GM12864 (cell line): ENCODE measurements around the gene MYT1.

Source experiments
- DNase-seq: peaks from one replicate; pipeline ENCODE4 v3.0.0-alpha.2; 2011; ENCODE audit warnings: low read depth
- H3K4me3 ChIP-seq: 2 replicates; pipeline ENCODE4 v1.5.1; 2011; ENCODE audit warnings: mild to moderate bottlenecking, low read depth, low read length, control low read depth
- CTCF ChIP-seq: IDR thresholded peaks from 2 replicates; pipeline ENCODE4 v1.5.1; 2011; ENCODE audit warnings: low read depth, mild to moderate bottlenecking, moderate library complexity, low read length, control low read depth, inconsistent platforms; ENCODE audit errors: missing control alignments

Gene MYT1

DNA sequence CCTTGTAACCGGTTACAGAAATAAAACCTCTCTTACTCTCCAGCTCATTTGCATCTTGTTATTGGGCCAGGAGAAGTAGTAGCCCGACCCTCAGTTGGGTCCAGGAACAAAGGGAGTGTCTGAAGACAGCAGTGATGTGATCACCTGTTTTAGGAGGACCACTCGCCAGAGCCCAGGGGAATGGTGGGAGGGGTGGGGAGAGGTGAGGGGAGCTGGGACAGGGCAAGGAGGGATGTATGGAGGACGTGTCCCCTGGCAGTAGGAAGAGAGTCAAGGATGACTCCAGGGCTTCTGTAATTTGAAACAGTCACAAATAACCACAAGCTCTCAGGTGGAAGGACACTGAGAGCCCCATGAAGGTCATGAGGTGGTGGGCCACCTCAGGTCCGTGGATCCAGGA is 89.9 kb downstream of the MYT1 start:
- no peak for TF ChIP-seq CTCF
- no peak for DNase-seq
- no peak overlapping the region for H3K4me3 ChIP-seq

DNA sequence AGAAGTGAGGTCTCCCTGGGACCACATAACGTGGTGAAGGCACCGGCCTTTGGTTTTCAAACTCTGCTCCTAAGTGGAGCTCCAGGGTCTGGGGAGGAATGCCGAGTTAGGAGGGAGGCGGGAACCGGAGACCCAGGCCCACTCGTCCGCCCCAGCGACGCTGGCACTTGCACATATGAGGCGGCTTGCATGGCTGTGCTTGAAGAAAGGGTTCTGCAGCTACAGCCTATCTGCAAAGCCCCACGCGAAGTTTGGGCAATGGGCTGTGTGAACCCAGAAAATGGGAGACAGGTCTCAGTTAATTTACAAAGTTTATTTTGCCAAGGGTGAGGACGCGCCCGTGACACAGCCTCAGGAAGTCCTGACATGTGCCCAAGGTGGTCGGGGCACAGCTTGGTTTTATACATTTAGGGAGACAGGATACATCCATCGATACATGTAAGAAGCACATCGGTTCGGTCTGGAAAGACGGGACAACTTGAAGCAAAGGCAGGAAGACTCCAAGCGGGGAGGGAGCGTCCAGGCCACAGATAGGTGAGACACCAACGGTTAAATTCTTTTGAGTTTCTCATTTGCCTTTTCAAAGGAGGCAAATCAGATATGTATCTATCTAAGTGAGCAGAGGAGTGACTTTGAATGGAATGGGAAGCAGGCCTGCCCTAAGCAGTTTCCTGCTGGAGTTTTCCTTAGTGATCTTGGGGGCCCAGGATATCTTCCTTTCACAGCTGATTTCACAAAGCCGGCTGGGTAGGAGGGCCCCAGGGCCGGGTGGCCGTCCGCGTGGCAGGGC is 90.5 kb downstream of the MYT1 start:
- no peak for DNase-seq
- TF ChIP-seq CTCF = no peak
- peak overlapping the region; percentile 83 for H3K4me3 ChIP-seq

GRCh38 chr20:64255361-64256281 is 91.4 kb downstream of the MYT1 start, which contains the start of gene PCMTD2:
Gene PCMTD2, plus strand, starts transcription at chr20:64255748. Its CDS starts 4,218 bp downstream, at chr20:64259966.
- peak; percentile 22 for DNase-seq
- H3K4me3 ChIP-seq = peak within 1 kb of the TSS; percentile 83
- peak; percentile 23 for TF ChIP-seq CTCF

- H3K4me3 ChIP-seq = peak overlapping the region; percentile 83
- DNase-seq = no peak
- no peak for TF ChIP-seq CTCF
Measured at GRCh38 chr20:64256282-64256935, 92.2 kb downstream of the MYT1 start.

GRCh38 chr20:64257107-64257757 is 93.0 kb downstream of the MYT1 start:
- no peak overlapping the region for H3K4me3 ChIP-seq
- no peak for DNase-seq
- TF ChIP-seq CTCF = no peak

DNA sequence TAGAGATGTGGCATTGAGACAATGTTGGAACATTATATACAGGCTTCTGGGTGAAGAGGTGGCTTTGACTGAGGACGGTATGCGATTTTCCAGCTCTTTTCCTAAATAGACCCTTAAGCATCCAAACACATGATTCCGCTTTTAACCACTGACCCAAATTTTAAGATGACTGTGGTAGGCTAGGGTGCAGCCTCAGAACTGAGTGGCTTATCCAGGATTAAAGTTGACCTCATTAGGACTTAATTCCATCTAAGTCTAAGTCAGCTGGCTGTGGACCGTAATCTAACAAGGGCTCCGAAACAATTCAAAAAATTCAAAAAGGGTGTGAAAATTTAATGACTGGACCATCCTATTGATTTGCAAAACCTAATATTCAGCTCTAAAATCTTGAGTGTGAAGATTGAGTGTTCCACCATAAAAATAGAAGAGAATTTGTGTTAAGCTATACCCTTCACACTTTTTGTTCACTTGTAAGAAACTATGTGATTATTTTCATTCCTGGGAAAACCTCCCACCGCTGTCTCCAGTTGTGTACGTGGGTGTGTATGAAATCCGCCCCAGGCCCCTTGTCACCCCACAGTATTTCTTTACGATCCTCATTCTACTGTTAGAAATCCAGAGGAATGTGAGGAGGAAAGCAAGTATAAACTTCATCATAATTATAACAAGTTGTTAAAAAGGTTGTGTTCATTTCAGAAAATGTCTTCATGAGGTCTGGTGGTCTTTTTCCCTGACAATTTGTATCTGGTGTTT is 94.0 kb downstream of the MYT1 start:
- no peak for DNase-seq
- H3K4me3 ChIP-seq = no peak overlapping the region
- TF ChIP-seq CTCF = no peak
